Vagina (tissue), 2 donors: Measurements from ENCODE around the gene CD46. TPM values are rescaled to one million over a fixed set of nuclear protein-coding genes. Genes with fewer than 3 reads are reported as not detected.

ENCODE experiments used
- DNase-seq, 2 donors: peaks; one replicate each; pipeline ENCODE4 v3.0.0-alpha.2; 2017; ENCODE audit errors: extremely low spot score in 2 of 2
- H3K27ac ChIP-seq: fragments of 200-600 bp; sonication (generic); one replicate; pipeline ENCODE4 v1.5.1; 2019
- H3K27me3 ChIP-seq: fragments of 200-600 bp; sonication (generic); one replicate; pipeline ENCODE4 v1.5.1; 2019
- H3K36me3 ChIP-seq, 2 donors: fragments of 200-600 bp; sonication (generic); one replicate each; pipeline ENCODE4 v1.5.1; 2017 to 2019
- H3K4me1 ChIP-seq: fragments of 200-600 bp; sonication (generic); one replicate; pipeline ENCODE4 v1.5.1; 2019
- H3K4me3 ChIP-seq, 2 donors: fragments of 200-600 bp; sonication (generic); 1 replicate in 1 of 2; 2 replicates in 1 of 2; pipeline ENCODE4 v1.5.1; 2016 to 2019
- H3K9me3 ChIP-seq: fragments of 200-600 bp; sonication (generic); one replicate; pipeline ENCODE4 v1.5.1; 2019
- CTCF ChIP-seq, 3 experiments: fragments of 450-650 bp in 2 of 3; fragments of 200-600 bp in 1 of 3; sonication (generic) in 1 of 3; IDR thresholded peaks; one replicate each; pipeline ENCODE4 v1.5.1; 2017 to 2019; ENCODE audit warnings: antibody characterized with exemption in 3 of 3, mild to moderate bottlenecking in 2 of 3, moderate library complexity in 2 of 3
- POLR2A ChIP-seq, 2 donors: fragments of 450-650 bp; IDR thresholded peaks; one replicate each; pipeline ENCODE4 v1.6.1; 2017; ENCODE audit warnings: antibody characterized with exemption in 2 of 2, mild to moderate bottlenecking in 2 of 2, moderate library complexity in 2 of 2
- POLR2AphosphoS5 ChIP-seq, 2 donors: sonication (generic); formaldehyde crosslinking; IDR thresholded peaks; one replicate each; pipeline ENCODE4 v1.9.0; 2017; ENCODE audit warnings: antibody characterized with exemption in 2 of 2, mild to moderate bottlenecking in 2 of 2, low read depth in 1 of 2; ENCODE audit not compliant: insufficient read depth in 1 of 2
- intact Hi-C: fragments of 100-400 bp; cut with DNase I; formaldehyde crosslinking; loops from one replicate; pipeline ENCODE4 v1.15.1; 2023
- total RNA-seq: library from RNA; depleted of rRNA; stranded (reverse); fragments of >200 nt; gene quantifications from one replicate; pipeline ENCODE4 v1.2.3, GENCODE V29; 2016

CD46 gene
- total RNA-seq, 1 donor from 2014 or later: 143 TPM

- H3K36me3 ChIP-seq: no peaks in the 10 kb centered on the region
- intact Hi-C loops: no loop called here
- peaks cover 89% of the 10 kb centered on the region for H3K4me1 ChIP-seq
Measured at GRCh38 chr1:207831517-207832327, 79.9 kb downstream of the CD46 start.

DNA sequence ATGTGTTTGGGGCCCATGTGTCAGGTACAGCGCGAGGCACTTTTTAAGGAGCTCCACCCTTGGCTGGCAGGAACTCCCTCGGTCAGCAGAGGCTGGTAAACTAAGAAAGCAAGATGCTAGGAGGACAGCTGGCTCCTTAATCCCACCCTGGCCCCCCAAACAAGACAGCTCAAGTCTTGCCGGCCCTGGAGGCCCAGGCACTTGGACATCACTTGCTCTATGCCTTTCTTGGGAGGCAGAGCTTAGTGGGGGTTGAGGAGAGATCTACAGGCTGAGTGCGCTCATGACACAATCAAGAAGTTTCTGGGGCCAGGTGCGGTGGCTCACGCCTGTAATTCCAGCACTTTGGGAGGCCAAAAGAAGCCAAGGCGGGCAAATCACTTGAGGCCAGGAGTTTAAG lies 80.9 kb downstream of the CD46 start:
- H3K4me1 ChIP-seq: peaks cover 89% of the 10 kb centered on the region
- no peak overlapping the region for H3K4me3 ChIP-seq
- H3K9me3 ChIP-seq: no peaks in the 10 kb centered on the region
- H3K27me3 ChIP-seq: no peaks in the 10 kb centered on the region
- TF ChIP-seq POLR2AphosphoS5 (IDR thresholded peaks at IDR 0.05; ENCODE audit: insufficient read depth in 1 of 2, low read depth in 1 of 2): no peak
- TF ChIP-seq POLR2A (IDR thresholded peaks at IDR 0.05): no peak
- no peak for TF ChIP-seq CTCF (IDR thresholded peaks at IDR 0.05)
- no peak for DNase-seq
- no peak overlapping the region for H3K27ac ChIP-seq
- H3K36me3 ChIP-seq: peaks cover 0 to 8% of the 10 kb centered on the region in 2 donors
- intact Hi-C loops: no loop called here

More at GRCh38 chr1:207831517-207832327, 79.9 kb downstream of the CD46 start:
- H3K9me3 ChIP-seq: no peaks in the 10 kb centered on the region
- H3K27me3 ChIP-seq: no peaks in the 10 kb centered on the region
- H3K27ac ChIP-seq: peak overlapping the region; percentile 71
- DNase-seq: no peak
- H3K4me3 ChIP-seq: no peak overlapping the region
- no peak for TF ChIP-seq POLR2A (IDR thresholded peaks at IDR 0.05)
- TF ChIP-seq CTCF (IDR thresholded peaks at IDR 0.05): no peak
- no peak for TF ChIP-seq POLR2AphosphoS5 (IDR thresholded peaks at IDR 0.05; ENCODE audit: insufficient read depth in 1 of 2, low read depth in 1 of 2)

DNA sequence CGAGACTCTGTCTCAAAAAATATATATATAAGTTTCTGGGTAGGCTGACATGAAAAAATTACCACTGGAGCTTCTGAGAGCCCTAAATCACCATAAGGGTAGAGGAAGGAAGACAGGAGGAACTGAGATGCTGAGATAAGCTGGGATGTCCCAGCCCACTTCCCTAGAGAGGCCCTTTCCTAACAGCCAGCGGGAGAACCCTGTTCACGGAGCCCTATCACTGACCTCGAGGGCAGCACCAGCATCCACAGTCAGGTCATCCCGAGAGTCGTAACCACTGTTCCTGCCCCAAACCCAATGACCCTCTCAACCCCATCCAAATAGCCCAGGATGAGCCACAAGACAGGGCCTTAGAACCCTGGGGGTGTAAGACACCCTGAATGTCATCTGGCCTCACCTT lies 81.5 kb downstream of the CD46 start:
- TF ChIP-seq POLR2AphosphoS5 (IDR thresholded peaks at IDR 0.05; ENCODE audit: insufficient read depth in 1 of 2, low read depth in 1 of 2): no peak
- TF ChIP-seq CTCF (IDR thresholded peaks at IDR 0.05): no peak
- TF ChIP-seq POLR2A (IDR thresholded peaks at IDR 0.05): no peak
- peaks cover 0 to 8% of the 10 kb centered on the region in 2 donors for H3K36me3 ChIP-seq
- DNase-seq: no peak
- H3K4me1 ChIP-seq: peaks cover 89% of the 10 kb centered on the region
- intact Hi-C loops: no loop called here
- H3K4me3 ChIP-seq: no peak overlapping the region
- no peaks in the 10 kb centered on the region for H3K9me3 ChIP-seq
- no peaks in the 10 kb centered on the region for H3K27me3 ChIP-seq
- H3K27ac ChIP-seq: no peak overlapping the region

- Histone ChIP-seq H3K27ac (peak overlapping the region; percentile 10), H3K4me3 (no peak overlapping the region), H3K36me3 (peaks cover 0 to 8% of the 10 kb centered on the region in 2 donors), H3K4me1 (peaks cover 89% of the 10 kb centered on the region), H3K27me3 (no peaks in the 10 kb centered on the region), H3K9me3 (no peaks in the 10 kb centered on the region)
- no peak for DNase-seq
- intact Hi-C loops: no loop called here
- TF ChIP-seq CTCF (IDR thresholded peaks at IDR 0.05) (no peak), POLR2A (IDR thresholded peaks at IDR 0.05) (no peak), POLR2AphosphoS5 (IDR thresholded peaks at IDR 0.05; ENCODE audit: insufficient read depth in 1 of 2, low read depth in 1 of 2) (no peak)
Measured at GRCh38 chr1:207833956-207834660, 82.3 kb downstream of the CD46 start.
